DMS153 treated with DMSO at 0.1 percent for 48 hours (cell line): ENCODE results near the gene PROX1.

ENCODE experiments used
- DNase-seq: peaks from one replicate; lab custom pipeline; 2025; ENCODE audit not compliant: unreplicated experiment; lab: John Stamatoyannopoulos, UW

PROX1 gene

DNA sequence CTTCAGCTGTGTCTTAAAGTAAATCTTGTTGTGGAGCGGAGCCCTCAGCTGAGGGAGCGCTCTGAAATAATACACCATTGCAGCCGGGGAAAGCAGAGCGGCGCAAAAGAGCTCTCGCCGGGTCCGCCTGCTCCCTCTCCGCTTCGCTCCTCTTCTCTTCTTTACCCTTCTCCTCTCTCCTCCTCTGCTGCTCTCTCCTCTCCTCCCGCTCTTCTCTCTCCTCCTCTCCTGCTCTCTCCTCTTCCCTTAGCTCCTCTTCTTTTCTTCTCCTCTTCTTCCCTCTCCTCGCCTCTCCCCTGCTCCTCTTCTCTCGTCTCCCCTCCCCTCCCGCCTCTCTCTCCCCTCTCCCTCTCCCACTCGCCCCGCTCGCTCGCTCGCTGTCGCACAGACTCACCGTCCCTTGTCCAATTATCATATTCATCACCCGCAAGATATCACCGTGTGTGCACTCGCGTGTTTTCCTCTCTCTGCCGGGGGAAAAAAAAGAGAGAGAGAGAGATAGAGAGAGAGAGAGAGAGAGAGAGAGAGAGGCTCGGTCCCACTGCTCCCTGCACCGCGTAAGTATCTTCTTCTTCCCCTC, at the start of gene PROX1:
Gene PROX1 (plus strand): TSS at position 47 of the 580 bp plus-strand sequence. CDS start 8,563 bp downstream, outside the sequence.
- peak; percentile 88 for DNase-seq

GRCh38 chr1:213938776-213939175, 49.0 kb upstream of the PROX1 start:
- DNase-seq, result no peak

GRCh38 chr1:213939888-213940287, 47.9 kb upstream of the PROX1 start:
- DNase-seq, result no peak

DNA sequence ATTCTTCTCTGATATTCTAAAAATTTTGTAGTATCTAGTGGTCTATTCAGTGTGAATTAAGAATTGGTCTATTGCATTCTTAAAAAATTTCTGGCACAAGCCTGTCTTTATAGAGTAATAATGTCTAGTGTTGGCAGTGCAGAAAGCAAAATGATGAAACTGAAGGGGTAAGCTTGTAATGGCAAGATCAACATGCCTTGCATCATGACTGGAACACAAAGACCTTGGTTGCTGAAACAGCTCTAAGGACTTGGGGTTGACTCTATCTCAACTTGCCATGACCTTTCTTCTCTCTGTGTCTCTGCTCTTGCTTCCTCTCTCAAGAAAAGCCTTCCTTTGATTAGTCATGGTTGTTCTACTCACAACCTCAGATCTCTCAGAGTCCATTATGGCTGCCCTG, 46.8 kb upstream of the PROX1 start:
- no peak for DNase-seq

DNA sequence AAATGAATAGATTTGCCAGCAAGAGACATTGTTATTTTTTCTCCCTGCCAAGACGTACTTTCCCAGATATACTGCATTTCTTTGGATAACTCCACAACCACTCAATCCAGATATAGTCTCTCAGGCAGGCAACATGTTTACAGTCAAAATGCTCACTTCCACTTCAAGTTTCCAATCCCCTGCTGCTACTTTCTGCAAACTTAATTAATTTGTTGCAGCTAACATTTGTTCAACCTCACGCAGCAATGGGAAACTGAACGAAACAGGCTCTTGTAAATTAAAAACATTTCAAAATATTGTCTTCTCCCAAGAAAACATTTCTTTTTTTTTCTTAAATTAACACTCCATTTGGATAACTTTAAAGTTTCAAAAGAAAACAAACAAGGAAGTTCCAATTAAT, 45.7 kb upstream of the PROX1 start:
- DNase-seq, result no peak

GRCh38 chr1:213947200-213947801, 40.5 kb upstream of the PROX1 start:
- no peak for DNase-seq

- no peak for DNase-seq
Measured at GRCh38 chr1:213951876-213952275, 35.9 kb upstream of the PROX1 start.

DNA sequence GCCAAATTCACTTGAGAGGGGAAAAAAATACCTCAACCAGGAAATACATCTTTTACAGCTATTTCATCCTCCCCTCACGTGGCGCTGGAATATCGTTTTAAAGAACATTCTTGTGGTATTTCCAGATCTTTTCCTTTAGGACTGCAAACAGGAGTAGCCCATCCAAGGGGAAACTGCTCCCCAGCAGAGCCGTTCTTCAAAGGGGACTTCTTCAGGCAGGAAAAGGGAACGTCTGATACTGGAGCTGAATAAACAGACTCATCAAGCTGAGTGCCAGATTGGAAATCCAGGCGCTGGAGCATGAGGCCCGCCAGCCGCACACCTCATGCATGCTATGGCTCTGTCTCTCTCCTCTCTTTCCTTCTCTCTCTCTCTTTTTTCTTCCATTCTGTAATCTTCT, 34.0 kb upstream of the PROX1 start:
- no peak for DNase-seq

DNA sequence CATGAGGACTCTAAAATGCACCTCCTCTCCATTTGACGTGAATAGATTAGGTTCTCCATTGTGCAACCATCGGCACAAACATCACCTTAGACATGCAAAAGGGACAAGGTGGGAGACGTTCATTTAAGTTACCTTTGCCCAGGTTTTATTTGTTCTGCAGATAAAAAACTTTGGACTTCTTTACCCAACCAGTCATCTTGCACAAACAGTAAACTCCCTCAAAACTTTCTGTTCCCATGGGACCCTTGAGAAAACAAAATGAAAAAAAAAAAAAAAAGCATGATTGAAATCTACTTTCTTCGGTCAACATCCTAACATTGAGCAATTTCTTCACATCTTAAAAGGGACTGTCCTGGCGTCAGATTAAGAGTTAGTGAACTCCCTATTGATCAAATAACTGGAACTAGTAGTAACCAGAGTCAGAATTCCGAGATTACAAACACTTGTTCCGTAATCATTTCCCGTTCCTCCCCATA, 31.4 kb upstream of the PROX1 start:
- no peak for DNase-seq

DNA sequence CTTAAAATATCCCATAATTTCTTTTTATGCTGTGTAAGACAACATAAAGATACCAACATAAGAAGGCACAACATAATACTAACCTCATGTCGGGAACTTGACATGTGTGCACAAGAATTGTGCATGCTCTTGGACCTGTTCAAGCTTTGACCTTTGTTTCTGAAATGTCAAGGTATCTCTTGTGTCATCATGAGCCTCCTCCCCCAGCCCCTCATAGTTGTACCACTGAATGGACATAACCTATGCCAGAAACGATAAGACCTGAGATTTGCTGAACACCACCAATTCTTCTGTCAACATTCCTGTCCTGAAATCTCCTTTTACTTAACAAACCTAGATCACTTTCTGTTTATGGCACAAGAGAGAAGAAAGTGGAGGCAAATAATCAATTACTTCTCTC, 29.4 kb upstream of the PROX1 start:
- DNase-seq, result no peak

- DNase-seq, result no peak
Measured at GRCh38 chr1:213960963-213961362, 26.8 kb upstream of the PROX1 start.

DNA sequence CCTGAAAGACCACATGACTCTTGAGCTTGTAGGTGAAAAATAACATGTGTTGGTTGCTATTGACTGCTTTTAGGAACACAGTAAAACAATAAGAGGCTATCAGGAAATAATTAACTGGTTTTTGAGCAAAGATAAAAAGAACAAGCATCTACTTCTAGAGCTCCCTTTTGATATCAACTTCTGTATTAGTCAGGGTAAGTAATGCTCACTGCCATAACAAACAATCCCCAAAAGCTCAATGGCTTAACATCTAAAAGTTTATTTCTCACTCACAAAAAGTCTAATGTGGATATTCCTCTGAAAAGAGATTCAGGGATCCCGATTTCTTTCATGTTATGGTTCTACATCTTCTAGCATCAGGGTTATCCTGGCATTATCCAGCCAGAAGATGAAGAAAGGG, 25.3 kb upstream of the PROX1 start:
- no peak for DNase-seq

DNA sequence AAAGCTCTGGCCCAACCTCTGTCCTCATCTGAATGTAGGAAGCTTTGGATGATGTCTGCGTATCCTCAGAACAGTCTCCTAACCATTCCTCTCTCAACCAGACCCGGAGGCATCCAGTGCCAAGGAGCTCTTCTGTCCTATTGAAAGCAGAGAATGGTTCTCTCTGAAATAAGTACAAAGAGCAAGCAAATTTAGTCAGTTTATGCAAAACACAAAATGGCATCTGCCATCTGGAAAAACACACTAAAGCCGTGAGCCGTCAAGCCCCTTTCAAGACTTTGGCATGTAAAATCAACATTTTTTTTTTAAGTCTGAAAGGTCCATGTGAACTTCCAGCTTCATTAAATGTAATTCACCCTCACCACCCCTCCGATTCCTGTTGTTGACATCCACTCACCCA, 21.7 kb upstream of the PROX1 start:
- no peak for DNase-seq

GRCh38 chr1:213968146-213968825, 19.5 kb upstream of the PROX1 start:
- no peak for DNase-seq

GRCh38 chr1:213969958-213970555, 17.7 kb upstream of the PROX1 start:
- DNase-seq, result no peak

GRCh38 chr1:213972141-213972540, 15.6 kb upstream of the PROX1 start:
- DNase-seq, result no peak

DNA sequence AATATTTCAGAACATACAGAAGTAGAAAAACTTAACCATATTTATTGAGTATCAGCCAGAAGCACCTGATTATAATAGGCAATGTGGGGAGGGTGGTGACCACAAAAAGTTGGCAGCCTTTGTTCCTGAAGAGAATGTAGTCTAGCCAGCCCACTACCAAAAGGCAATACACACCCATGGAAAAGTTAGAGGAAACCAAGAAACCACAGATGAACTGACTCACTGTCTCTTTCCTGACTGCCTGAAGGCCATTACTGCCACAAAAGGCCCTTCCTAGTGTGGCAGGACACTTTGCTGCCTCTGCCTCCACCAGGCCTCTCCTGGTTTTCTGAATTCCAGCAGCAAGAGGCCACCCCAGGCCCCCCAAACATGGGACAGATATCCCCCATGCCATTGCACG, 14.6 kb upstream of the PROX1 start:
- DNase-seq, result no peak

DNA sequence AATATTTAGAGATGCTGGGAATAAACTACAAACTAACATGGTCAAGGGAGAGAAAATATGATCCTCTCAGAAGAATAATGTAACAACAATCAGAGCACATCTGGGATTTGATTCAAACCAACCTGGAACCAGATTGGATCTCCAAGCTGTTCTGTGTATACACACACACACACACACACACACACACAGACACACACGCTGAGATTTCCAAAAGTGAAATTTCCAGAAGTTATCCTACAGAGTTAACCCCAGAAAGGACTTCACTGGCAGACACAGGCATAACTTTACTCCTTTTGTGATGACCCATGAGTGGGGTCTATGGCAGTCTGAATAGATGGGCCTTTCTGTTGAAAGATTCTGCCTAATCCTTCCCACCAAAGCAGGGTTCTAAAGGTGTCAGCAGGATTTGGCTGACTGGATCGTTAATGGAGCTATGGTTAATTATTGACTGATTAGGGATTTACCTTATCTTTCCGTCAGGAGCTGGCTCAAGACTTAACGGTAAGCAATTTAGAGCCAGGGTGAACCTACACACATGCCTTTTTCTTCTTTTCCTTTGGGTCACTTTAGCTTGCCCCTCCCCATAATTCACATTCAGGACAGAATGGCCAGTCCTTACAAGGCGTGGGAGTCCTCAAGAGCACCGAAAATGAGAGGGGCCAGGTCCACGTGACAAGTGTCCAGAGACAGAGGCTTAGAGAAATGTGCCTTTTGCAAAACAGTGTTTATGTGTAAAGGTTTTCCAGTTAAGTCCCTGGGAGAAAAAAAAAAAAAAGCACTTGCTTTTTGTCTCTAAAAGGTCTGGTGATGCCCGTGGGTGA, 10.9 kb upstream of the PROX1 start:
- no peak for DNase-seq

DNA sequence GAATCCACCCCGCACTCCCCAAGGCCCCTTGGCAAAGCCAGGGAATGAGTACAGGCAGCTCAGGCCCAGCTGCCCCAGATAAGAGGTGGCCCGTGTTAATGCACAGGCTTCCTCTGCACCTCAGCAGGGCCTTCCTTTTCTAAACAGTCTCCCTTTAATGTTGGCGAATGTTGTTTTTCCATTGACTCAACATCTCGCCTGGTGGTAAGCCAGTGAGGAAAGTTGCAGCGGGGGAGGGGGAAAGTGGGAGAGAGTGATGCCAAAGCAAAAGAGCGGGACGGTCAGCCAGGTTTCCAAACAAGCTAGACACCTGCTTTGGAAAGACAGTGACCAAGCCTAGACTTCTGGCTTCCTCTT, 10.3 kb upstream of the PROX1 start:
- DNase-seq, result no peak

- DNase-seq, result no peak
Measured at GRCh38 chr1:213977909-213978308, 9.9 kb upstream of the PROX1 start.
